Retina (tissue), 1 donor: ENCODE results near the gene CENPX.

Source experiments
- DNase-seq: peaks from one replicate; pipeline ENCODE4 v3.0.0-alpha.2; 2016

CENPX gene

DNA sequence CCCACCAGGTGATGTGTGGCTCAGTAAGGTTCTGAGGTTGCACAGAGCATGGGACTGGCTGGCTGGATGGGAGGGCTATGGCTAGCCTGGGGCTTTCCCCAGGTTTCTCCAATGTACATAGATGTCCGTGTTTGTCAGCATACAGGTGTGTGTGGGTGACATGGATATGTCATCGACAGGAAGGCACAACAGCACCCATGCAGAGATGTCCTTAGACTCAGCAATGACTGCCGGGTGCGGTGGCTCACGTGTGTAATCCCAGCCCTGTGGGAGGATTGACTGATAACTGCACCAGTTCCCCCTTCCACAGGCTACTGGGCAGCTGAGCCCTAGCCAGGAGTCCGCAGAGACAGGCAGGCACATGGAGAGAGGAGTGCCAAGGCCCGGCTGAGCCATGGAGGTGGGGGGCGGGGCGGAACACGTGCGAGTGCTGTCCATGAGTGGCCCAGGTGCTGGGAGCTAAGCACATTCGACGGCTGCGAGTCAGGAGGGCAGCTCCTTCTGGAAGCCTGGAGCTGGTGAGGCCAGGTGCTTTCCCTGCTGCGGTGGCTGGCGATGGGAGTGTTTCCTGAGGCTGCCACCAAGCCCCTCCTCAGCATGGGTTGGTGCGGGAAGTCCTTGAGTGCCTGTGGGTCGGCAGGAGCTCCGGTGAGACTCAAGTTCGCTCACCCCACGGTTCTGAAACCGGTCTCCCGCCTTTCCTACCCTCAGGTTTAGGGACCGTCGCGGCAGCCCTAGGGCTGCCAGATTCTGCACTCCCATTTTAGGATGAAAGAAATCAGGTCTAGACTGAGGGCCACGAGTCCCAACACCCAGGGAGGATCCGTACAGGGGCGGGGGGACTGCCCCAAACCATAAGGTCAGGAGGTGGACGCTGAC is 46.1 kb downstream of the CENPX start:
- DNase-seq: peak; percentile 62

DNA sequence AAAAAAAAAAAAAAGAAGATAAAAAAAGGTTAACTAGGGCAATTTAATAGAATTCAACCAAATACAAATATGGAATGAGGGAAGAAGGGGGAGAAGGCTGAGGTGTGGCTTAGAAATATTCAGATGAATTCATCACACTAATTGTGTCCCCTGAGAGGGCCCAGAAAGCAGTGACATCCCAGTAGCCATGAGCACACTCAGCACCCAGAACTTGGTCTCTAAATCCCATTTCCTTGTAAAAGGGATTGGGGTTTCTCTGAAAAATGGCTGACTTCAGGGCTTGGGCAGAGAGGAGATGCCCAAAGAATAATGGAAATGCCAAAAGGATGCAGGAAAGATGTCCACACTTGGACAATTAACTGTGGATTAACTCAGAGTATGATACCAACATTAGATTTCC is 49.2 kb downstream of the CENPX start:
- no peak for DNase-seq

DNA sequence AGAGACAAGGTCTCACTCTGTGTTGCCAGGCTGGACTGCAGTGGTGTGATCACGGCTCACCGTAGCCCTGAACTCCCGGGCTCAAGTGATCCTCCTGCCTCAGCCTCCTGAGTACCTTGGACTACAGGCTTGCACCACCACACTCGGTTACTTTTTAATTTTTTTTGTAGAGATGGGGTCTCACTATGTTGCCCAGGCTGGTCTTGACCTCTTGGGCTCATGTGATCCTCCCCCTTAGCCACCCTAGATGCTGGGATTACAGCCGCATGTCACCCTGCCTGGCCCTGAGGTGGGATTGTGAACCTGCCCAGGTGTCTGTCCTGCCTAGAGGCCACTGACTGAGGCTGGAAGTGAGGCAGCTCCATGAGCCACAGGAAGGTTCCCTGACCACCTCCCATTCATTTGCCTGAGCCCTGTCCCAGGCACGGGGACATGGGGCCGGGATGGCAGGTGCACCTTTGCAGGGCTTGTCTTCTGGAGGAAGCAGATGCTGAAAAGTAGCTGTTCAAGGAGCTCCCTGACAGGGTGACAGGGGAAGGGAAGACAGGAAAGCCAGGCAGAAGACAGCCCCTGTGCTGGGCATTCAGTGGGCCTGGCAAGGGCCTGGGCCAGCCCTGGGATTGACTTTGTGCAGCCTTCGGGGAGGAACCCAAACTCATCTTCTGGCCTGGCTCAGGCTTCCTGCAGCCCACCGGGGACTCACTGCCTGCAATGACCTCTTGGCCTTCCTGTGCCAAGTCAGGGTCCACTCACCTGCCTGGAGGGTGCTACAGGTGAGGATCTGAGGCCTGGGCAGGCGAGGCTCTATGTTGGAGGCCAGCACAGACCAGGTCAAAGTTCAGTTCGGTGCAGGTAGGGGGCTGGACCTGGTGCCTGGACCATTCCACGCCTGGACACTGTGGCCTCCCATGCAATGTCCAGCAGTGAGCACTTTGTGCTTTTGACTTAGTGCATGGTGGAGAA is 53.5 kb downstream of the CENPX start:
- DNase-seq: no peak
